NCI-H446 (cell line): ENCODE results near the gene PARVB.

Experiments used
- DNase-seq, 2 experiments: peaks; one replicate each; lab custom pipeline; 2025; lab: John Stamatoyannopoulos, UW

PARVB gene

DNA sequence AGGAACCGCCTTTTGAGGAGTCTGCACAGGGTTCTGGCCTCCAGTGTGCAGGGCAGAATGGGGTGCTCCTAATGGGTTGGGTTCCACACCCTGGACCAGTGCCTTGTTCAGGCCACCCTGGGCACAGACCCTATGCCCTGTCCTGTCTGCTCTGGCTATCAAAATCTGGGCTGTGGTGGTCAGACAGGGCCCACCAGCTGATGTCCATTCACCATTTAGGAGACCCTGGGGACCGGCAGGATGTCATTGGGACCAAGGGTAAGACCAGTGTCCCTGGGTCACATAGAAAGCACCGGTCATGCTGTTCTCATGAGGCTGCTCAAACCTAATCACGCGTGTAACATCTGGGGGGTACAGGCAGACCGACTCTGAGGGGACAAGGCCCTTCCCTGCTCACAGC lies 194.0 kb downstream of the PARVB start:
- no peak for DNase-seq

DNA sequence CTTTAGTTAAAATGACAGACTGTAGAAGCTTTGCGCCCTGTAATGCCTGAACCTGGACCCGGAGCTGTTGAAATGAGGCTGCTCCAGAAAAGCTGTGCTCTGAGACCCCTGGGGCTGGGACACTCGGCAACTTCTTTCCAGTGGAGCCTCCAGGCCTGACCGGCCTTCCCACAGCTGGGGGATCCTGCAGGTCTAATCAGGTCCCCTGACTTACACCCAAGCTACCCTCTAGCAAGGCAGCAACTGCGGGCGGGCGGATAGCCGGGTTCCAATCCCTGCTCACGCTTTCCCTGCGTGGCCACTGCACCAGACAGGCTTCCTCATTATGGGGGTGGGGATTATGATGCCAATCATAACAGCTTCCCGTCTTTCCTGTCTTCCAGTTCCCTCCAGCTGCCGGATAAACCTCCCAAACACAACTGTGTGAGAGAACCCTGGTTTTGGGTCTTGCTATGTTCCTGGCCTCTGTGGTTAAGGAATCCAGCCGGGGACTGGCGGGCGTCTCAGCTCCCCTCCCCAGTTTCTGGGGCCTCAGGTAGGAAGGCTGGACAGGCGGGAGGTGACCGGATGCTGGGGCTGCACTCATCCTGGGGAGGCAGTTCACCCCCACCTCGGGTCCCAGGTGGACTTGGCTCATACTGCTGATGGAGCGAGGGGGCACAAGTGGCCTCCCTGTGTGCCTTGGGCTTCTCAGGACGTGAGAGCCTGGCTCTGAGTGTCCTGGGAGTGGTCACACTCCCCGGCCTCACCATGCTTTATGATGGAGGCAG lies 195.2 kb downstream of the PARVB start:
- no peak for DNase-seq

DNA sequence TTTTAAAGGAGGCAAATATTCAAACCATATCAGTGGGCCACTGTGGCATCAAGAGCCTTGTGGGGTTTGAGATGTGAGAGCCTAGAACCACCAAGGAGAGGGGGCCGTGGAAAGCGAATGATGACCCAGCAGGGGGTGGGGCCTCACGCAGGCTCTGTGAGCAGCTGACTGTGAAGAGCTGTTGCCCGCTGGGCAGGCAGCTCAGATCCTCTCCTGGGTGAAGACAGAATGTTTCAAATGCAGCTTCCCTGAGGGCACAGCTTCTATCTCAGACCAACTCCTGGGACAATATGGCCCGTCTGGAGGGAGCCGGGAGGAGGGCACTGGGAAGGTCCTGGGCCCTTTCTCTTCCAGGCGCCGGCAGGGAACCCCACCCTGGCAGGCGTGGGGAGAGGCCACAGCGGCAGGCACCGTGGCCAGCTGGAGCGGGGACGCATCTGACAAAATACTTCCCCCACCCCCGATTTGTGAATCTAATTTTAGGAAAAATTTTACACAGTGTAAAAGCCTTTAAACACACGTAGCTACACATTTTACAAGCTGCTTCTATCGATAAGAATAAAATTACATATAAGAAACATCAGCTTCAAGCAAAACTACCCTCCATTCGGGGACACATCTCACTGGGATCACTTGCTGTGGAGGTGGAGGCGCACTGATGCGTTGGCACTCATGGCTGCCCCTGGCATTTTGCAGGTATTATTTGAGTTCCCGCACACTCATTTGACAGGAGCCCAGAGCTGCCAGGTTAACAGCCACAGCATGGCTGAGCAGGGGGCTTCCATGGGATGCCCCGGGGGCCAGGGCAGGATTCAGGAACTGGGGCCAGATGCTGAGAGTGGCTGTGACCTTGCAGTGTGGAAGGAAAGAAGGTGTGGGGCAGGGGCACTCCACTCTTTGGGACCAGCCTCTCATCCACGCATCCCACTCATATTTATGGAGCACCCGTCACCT lies 196.9 kb downstream of the PARVB start:
- no peak for DNase-seq

GRCh38 chr22:44221710-44222475 lies 197.8 kb downstream of the PARVB start:
- DNase-seq = no peak
